ENCODE measurements around the gene SND1. TPM values are rescaled to one million over a fixed set of nuclear protein-coding genes. Genes with fewer than 3 reads are reported as not detected.

Gene SND1
- polyA plus RNA-seq, 1 donor = 144 TPM

DNA sequence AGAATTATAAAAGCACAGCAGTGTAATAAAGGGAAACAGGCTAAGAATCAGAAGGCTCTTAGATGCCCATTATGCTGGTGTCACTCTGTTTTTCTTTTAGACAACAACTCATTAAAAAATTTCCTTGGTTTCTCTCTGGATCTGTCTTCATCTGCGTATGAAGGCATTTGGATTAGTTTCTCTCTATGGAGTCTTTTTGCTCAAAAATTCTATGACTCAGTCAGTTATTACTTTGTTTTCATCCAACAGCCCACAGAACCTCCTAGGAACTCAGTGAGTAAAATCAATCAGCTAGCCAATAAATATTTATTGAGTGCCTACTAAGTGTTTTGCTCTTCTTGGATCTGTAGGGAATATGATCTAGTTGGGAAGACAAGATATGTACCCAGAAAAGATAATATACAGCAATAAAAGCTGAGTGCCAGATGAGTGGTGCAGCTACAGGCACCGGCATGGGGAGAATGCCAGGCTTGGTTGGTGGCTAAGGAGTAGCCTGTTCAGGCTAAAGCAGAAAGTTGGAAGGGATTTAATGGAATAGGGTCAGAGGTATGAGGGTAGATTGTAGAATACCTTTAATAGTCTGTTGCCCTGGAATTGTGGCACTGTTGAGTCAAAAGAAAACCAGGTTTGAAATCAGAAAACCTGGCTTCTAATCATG lies 223.1 kb downstream of the SND1 start:
- no peak for DNase-seq
- no peaks in the 10 kb centered on the region for H3K9me3 ChIP-seq (ENCODE audit: control insufficient read depth, low read depth, low read length)
- H3K36me3 ChIP-seq (ENCODE audit: control insufficient read depth, insufficient read depth, low read length) = no peaks in the 10 kb centered on the region
- no peak overlapping the region for H3K4me3 ChIP-seq (ENCODE audit: low read length)
- no peaks in the 10 kb centered on the region for H3K4me1 ChIP-seq (ENCODE audit: control insufficient read depth, insufficient read depth, low read length)
- H3K27me3 ChIP-seq (ENCODE audit: control insufficient read depth, insufficient read depth, low read length) = no peaks in the 10 kb centered on the region
- 73% methylated on average over 2 of the region's 2 CpGs for WGBS (ENCODE audit: insufficient coverage, low lambda C conversion rate)
- no peak overlapping the region for H3K27ac ChIP-seq (ENCODE audit: low read length)

DNA sequence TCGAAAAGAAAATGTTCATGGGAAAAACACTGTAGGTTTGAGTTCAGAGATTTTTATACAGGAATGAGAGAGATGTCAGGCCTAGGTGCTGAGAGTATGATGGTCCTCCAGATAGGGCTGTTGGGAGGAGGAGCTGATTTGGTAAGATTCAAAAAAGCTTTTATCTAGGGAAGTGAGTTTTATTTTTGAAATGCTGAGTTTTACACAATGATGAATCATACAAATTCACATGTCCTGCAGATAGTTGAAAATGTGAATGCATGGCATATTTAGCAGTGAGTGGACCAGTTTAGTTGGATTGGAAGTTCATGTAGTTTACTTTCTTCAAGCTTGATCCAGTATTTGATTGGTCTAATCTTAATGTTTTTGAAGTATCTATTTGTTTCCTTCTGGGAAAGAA lies 224.4 kb downstream of the SND1 start:
- no peak for DNase-seq
- H3K4me3 ChIP-seq (ENCODE audit: low read length) = no peak overlapping the region
- no peak overlapping the region for H3K27ac ChIP-seq (ENCODE audit: low read length)
- H3K9me3 ChIP-seq (ENCODE audit: control insufficient read depth, low read depth, low read length) = no peaks in the 10 kb centered on the region
- H3K36me3 ChIP-seq (ENCODE audit: control insufficient read depth, insufficient read depth, low read length) = no peaks in the 10 kb centered on the region
- no CpG with 5 or more reads among the region's 1 CpG for WGBS (ENCODE audit: insufficient coverage, low lambda C conversion rate)
- no peaks in the 10 kb centered on the region for H3K4me1 ChIP-seq (ENCODE audit: control insufficient read depth, insufficient read depth, low read length)
- H3K27me3 ChIP-seq (ENCODE audit: control insufficient read depth, insufficient read depth, low read length) = no peaks in the 10 kb centered on the region

DNA sequence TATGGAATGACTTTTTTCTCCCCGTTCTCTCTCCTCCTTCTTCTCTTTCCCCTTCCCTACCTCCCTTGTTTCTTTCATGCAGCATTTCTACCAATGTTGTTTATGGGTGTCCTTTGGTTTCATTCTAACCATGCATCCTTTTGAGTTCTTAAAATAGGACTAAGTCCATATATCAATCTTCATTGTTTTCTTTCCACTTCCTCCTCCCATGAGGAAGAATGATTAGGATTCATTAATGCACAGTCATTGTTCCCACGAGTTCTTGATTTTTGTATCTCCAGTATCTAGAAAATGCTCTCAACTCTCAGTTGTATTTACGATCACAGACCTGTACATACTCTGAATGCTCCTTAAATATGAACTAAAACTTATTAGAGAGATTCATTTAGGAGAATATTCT lies 226.0 kb downstream of the SND1 start:
- Histone ChIP-seq H3K36me3 (ENCODE audit: control insufficient read depth, insufficient read depth, low read length) (no peaks in the 10 kb centered on the region), H3K27ac (ENCODE audit: low read length) (no peak overlapping the region), H3K4me3 (ENCODE audit: low read length) (no peak overlapping the region), H3K4me1 (ENCODE audit: control insufficient read depth, insufficient read depth, low read length) (no peaks in the 10 kb centered on the region), H3K9me3 (ENCODE audit: control insufficient read depth, low read depth, low read length) (no peaks in the 10 kb centered on the region), H3K27me3 (ENCODE audit: control insufficient read depth, insufficient read depth, low read length) (no peaks in the 10 kb centered on the region)
- 86% methylated on average over 2 of the region's 3 CpGs for WGBS (ENCODE audit: insufficient coverage, low lambda C conversion rate)
- DNase-seq = no peak

DNA sequence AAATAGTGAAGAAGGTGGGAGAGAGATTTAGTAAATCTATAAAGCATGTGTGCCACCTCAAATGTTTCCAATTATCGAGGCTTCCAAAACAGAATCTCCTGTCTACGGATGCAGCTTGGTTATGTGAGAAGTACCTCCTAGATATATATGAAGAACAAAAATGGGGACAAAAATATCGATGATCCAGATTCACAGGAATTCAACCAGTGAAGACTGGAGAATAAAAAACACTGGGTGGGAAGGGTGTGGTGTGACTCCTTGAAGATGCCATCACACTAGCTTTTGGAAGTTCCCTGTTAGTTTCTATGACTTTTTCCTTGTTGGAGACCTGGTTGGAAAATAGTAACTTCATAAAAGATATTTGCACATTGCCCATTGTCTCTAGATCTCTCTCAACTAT lies 226.8 kb downstream of the SND1 start:
- H3K27me3 ChIP-seq (ENCODE audit: control insufficient read depth, insufficient read depth, low read length) = no peaks in the 10 kb centered on the region
- no peak overlapping the region for H3K27ac ChIP-seq (ENCODE audit: low read length)
- H3K36me3 ChIP-seq (ENCODE audit: control insufficient read depth, insufficient read depth, low read length) = no peaks in the 10 kb centered on the region
- H3K4me1 ChIP-seq (ENCODE audit: control insufficient read depth, insufficient read depth, low read length) = no peaks in the 10 kb centered on the region
- WGBS (ENCODE audit: insufficient coverage, low lambda C conversion rate) = 100% methylated on average over 3 of the region's 3 CpGs
- H3K9me3 ChIP-seq (ENCODE audit: control insufficient read depth, low read depth, low read length) = no peaks in the 10 kb centered on the region
- no peak overlapping the region for H3K4me3 ChIP-seq (ENCODE audit: low read length)
- no peak for DNase-seq

DNA sequence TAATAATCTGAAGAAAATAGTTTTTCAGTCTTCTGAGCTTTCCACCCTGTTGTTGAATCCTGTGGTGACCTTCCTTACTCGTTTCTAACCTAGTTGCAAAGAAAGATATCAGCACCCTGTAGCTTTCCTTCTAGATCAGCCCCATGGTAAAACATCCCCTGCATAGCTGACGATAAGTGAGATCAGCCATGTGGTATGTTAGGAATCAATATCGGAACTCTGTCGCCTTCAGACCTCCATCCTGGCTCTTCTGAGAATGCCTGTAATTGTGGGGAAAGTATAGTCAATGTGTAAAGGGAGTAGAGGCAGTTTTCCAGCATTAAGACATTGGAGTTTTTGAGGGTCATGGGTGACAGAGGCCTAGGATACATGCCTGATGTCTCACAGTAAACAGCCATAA lies 227.4 kb downstream of the SND1 start:
- no peaks in the 10 kb centered on the region for H3K27me3 ChIP-seq (ENCODE audit: control insufficient read depth, insufficient read depth, low read length)
- no peaks in the 10 kb centered on the region for H3K4me1 ChIP-seq (ENCODE audit: control insufficient read depth, insufficient read depth, low read length)
- H3K36me3 ChIP-seq (ENCODE audit: control insufficient read depth, insufficient read depth, low read length) = no peaks in the 10 kb centered on the region
- no peaks in the 10 kb centered on the region for H3K9me3 ChIP-seq (ENCODE audit: control insufficient read depth, low read depth, low read length)
- no CpG with 5 or more reads among the region's 4 CpGs for WGBS (ENCODE audit: insufficient coverage, low lambda C conversion rate)
- DNase-seq = no peak
- no peak overlapping the region for H3K4me3 ChIP-seq (ENCODE audit: low read length)
- no peak overlapping the region for H3K27ac ChIP-seq (ENCODE audit: low read length)

DNA sequence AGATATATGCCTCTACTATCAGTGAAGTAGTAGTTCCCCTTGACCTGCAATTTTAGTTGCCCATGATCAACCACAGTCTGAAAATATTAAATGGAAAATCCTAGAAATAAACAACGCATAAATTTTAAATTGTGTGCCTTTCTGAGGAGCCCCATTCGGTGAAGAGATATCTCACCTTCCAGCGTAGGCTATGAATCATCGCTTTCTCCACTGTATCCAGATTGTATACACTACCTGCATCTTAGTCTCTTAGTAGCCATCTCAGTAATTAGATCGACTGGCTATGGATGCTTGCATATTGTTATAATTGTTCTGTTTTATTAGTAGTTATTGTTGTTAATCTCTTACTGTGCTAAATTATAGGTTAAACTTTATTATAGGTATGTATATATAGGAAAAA lies 227.9 kb downstream of the SND1 start:
- no peaks in the 10 kb centered on the region for H3K9me3 ChIP-seq (ENCODE audit: control insufficient read depth, low read depth, low read length)
- no peaks in the 10 kb centered on the region for H3K36me3 ChIP-seq (ENCODE audit: control insufficient read depth, insufficient read depth, low read length)
- no peak overlapping the region for H3K27ac ChIP-seq (ENCODE audit: low read length)
- no peaks in the 10 kb centered on the region for H3K27me3 ChIP-seq (ENCODE audit: control insufficient read depth, insufficient read depth, low read length)
- H3K4me3 ChIP-seq (ENCODE audit: low read length) = no peak overlapping the region
- H3K4me1 ChIP-seq (ENCODE audit: control insufficient read depth, insufficient read depth, low read length) = no peaks in the 10 kb centered on the region
- DNase-seq = no peak
- no CpG with 5 or more reads among the region's 5 CpGs for WGBS (ENCODE audit: insufficient coverage, low lambda C conversion rate)

DNA sequence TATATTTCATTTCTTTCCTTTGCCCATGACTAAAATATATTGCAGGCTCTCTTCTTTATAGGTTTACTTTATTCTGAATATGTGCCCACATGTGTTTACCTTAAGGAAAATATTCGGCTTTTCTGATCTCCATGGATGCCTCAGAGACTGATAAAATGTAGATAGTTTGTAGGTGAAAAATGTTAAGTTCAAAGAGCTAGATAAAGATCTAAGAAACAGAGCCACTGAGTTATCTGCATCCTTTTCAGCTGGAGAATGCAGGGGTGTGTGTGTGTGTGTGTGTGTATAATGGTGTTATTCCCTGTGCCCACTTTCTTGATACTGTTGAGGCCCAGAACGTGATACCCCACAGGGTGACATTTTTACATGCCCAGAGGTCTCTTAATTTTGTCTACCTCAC lies 228.5 kb downstream of the SND1 start:
- no CpG with 5 or more reads among the region's 2 CpGs for WGBS (ENCODE audit: insufficient coverage, low lambda C conversion rate)
- Histone ChIP-seq H3K9me3 (ENCODE audit: control insufficient read depth, low read depth, low read length) (no peaks in the 10 kb centered on the region), H3K4me1 (ENCODE audit: control insufficient read depth, insufficient read depth, low read length) (no peaks in the 10 kb centered on the region), H3K27me3 (ENCODE audit: control insufficient read depth, insufficient read depth, low read length) (no peaks in the 10 kb centered on the region), H3K27ac (ENCODE audit: low read length) (no peak overlapping the region), H3K4me3 (ENCODE audit: low read length) (no peak overlapping the region), H3K36me3 (ENCODE audit: control insufficient read depth, insufficient read depth, low read length) (no peaks in the 10 kb centered on the region)
- no peak for DNase-seq

DNA sequence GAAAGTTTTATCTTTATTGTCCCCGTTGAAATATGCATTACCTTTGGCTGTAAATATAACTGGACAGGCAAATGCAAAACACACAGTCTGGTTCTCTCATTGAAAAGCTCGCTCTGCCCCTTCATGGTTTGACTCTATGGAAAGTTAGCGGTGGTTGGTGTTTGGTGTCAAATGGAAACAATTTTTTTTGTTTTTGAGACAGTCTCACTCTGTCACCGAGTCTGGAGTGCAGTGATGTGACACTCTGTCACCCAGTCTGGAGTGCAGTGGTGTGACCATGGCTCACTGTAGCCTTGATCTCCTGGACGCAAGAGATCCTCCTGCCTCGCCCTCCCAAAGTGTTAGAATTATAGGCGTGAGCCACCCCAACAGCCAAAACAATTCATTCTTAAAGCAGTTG lies 229.6 kb downstream of the SND1 start:
- no peak overlapping the region for H3K4me3 ChIP-seq (ENCODE audit: low read length)
- H3K4me1 ChIP-seq (ENCODE audit: control insufficient read depth, insufficient read depth, low read length) = peaks cover 3% of the 10 kb centered on the region
- no peaks in the 10 kb centered on the region for H3K36me3 ChIP-seq (ENCODE audit: control insufficient read depth, insufficient read depth, low read length)
- no CpG with 5 or more reads among the region's 7 CpGs for WGBS (ENCODE audit: insufficient coverage, low lambda C conversion rate)
- no peak overlapping the region for H3K27ac ChIP-seq (ENCODE audit: low read length)
- no peak for DNase-seq
- H3K9me3 ChIP-seq (ENCODE audit: control insufficient read depth, low read depth, low read length) = no peaks in the 10 kb centered on the region
- no peaks in the 10 kb centered on the region for H3K27me3 ChIP-seq (ENCODE audit: control insufficient read depth, insufficient read depth, low read length)

DNA sequence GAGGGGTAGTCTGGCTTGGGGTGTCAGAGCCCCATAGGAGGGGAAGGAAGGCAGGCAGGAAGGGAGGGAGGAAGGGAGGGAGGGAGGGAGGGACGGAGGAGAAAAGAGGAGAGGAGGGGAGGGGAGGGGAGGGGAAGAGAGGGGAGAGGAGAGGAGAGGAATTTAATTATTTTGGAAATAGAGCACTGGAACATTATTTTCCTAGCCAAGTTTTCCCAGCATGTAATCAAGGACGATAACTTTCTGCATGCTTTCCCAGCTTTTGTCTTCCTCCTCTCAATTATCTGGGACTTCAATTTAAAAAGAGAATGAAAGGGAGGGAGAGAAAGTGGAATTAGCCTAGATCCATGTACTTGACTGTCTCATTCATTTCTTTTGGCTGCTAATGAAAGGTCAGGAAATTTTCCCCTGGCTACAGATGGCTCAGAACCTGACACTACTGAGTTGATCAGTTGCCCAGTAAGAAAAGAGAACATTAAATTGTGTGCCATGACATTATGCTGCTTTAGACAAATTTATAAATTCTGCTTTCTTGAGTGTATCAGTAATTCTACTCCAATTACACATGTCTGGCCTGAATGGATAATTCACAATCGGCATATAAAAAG lies 230.4 kb downstream of the SND1 start:
- no CpG with 5 or more reads among the region's 3 CpGs for WGBS (ENCODE audit: insufficient coverage, low lambda C conversion rate)
- no peak overlapping the region for H3K4me3 ChIP-seq (ENCODE audit: low read length)
- H3K27ac ChIP-seq (ENCODE audit: low read length) = no peak overlapping the region
- peaks cover 3% of the 10 kb centered on the region for H3K4me1 ChIP-seq (ENCODE audit: control insufficient read depth, insufficient read depth, low read length)
- no peak for DNase-seq
- no peaks in the 10 kb centered on the region for H3K9me3 ChIP-seq (ENCODE audit: control insufficient read depth, low read depth, low read length)
- no peaks in the 10 kb centered on the region for H3K27me3 ChIP-seq (ENCODE audit: control insufficient read depth, insufficient read depth, low read length)
- H3K36me3 ChIP-seq (ENCODE audit: control insufficient read depth, insufficient read depth, low read length) = no peaks in the 10 kb centered on the region

DNA sequence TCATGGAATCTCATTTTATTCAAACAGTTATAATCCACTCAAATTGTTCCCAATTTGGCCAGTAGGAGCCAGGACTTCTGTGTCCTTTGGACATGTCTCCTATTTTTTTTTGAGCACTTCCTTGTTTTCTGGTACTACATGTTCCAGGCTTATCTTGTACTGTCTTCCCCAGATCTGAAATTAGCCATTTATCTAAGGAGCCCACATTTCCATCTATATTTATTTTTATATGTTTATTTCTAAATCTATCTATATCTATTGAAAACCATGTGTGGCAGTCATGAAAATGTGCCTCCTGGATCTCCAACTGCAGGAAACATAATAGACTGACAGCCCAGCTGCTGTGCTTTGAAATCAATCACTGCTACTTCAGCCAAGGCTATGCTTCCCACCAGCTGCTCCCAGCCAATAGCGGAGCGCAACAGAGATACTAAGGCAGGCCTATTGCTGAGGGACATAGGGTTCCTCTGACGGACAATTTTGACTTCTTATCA lies 232.1 kb downstream of the SND1 start:
- Histone ChIP-seq H3K27me3 (ENCODE audit: control insufficient read depth, insufficient read depth, low read length) (no peaks in the 10 kb centered on the region), H3K36me3 (ENCODE audit: control insufficient read depth, insufficient read depth, low read length) (peaks cover 12% of the 10 kb centered on the region), H3K9me3 (ENCODE audit: control insufficient read depth, low read depth, low read length) (no peaks in the 10 kb centered on the region), H3K4me3 (ENCODE audit: low read length) (no peak overlapping the region), H3K4me1 (ENCODE audit: control insufficient read depth, insufficient read depth, low read length) (peaks cover 3% of the 10 kb centered on the region), H3K27ac (ENCODE audit: low read length) (no peak overlapping the region)
- no CpG with 5 or more reads among the region's 3 CpGs for WGBS (ENCODE audit: insufficient coverage, low lambda C conversion rate)
- DNase-seq = no peak

Data from large intestine (tissue), 3 donors.